NK-92 treated with Interleukin-12 subunit alpha and Interleukin-12 subunit beta, amount 100 ng/mL, for 24 hours (cell line): ENCODE data around the gene GNG8.

Experiments
- DNase-seq: peaks from one replicate; lab custom pipeline; 2025; lab: John Stamatoyannopoulos, UW

GNG8 gene

DNA sequence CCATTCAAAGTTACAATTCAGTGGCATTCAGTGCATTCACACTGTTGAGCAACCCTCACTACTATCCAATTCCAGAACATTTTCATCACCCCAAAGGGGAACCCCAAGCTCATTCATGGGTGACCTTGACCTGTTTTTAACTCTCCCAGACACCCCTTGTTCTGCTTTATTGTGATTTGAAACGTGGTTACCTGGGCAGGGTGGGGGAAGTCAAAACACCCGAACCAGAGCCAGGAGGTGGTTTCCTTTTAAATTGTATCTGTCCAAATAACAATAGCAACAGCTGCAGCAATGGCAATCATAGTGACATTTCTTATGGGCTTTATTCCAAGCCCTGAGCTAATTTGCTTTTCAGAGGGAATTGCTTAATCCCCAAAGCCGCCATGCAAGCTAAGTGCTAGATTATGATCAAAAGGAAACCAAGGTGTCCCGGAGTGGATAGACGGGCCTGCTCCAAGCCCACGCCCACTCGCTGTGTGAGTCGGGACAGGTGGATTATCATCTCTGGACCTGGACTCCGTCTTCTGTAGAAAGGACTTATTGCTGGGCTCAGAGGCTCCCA is 17.3 kb downstream of the GNG8 start:
- no peak for DNase-seq

DNA sequence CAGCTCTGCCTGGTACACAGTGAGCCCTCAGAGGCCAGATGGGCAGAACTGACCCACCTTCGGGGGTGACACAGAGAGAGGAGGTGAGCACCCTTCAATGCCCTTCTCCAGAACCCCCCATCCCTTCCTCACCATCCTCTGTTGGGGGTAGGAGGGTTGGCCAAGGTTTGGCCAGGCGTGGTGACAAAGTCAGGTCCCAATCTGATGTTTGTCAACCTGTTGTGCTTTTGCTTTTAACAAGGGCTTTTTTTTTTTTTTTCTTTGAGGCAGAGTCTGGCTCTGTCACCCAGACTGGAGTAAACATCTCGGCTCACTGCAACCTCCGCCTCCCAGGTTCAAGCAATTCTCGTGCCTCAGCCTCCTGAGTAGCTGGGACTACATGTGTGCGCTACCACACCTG is 18.4 kb downstream of the GNG8 start:
- DNase-seq = no peak

DNA sequence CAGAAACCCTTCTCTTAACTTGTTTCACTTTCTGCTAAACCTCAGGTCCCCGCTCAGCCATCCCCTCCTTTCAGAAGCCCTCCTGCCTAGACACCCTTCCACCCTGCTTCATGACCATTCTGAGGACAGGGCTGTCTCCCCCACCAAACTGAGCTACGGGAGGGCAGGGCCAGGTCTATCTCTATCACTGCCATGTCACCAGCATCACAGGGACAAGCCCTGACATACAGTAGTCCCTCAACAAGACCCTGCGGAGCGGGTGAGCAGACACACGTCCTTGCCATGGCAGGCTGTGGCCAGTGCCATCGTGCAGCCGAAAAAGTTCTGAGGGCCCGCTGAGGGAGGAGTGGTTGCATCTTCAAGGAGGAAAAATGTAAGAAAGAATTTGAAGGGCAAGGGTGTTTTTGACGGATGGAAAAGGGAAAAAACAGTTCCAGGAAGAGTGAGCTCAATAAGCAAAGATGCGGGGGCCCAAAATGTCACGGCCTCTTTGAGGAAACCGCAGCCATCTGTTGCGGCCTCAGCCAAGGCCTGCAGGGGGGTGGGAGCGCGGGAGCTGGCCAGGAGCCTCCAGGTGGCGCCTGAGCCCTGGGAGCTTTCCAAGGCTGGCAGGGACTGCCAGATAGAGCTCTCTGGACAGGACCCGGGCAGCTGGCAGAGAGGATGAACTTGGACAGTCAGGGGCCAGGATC is 19.2 kb downstream of the GNG8 start:
- no peak for DNase-seq

- no peak for DNase-seq
Measured at GRCh38 chr19:46615966-46616365, 20.0 kb downstream of the GNG8 start.

DNA sequence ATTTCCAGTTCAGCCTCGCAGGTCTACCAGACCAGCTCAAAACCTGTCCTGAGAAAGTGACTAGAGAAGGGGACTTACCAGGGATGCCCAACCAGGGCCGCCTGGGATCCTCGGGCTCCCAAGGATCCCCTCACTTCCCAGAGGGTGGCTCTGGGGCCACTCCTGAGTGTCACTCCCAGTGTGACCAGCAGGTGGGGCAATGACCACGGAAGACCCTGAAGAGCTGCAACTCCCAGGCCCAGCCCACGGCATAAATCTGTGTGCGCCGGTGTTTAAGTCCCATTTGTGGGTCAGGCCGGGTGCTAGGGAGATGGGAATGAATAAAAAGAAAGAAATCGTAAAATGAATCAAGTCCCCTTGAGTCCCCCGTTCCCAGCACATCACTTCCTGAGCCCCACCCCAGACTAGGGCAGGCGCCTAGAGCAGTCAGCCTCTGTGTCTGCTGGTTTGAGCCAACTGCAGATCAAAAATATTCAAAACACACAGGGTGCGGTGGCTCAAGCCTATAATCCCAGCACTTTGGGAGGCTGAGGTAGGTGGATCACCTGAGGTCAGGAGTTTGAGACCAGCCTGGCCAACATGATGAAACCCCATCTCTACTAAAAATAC is 21.8 kb downstream of the GNG8 start:
- DNase-seq = peak; percentile 49

DNA sequence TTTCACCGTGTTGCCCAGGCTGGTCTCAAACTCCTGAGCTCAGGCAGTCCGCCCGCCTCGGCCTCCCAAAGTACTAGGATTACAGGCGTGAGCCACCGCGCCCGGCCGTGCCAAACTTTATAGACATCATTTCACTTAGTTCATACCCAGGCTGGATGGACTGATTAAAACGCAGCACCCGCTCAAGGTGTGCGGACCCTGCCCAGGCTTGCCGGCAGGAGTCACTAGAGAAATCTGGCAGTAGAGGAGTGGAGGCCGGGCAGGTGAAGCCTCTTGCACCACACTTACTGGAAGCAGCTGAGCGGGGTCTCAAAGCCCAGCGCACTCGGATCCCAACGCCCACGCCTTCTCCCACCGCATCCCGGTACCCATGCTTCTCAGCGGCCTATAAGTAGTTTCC is 22.5 kb downstream of the GNG8 start:
- DNase-seq = no peak

- DNase-seq = no peak
Measured at GRCh38 chr19:46611776-46612175, 24.2 kb downstream of the GNG8 start.

- DNase-seq = no peak
Measured at GRCh38 chr19:46610851-46611770, 24.9 kb downstream of the GNG8 start.

- no peak for DNase-seq
Measured at GRCh38 chr19:46610413-46610775, 25.6 kb downstream of the GNG8 start.

GRCh38 chr19:46609511-46610412 is 26.2 kb downstream of the GNG8 start:
- DNase-seq = no peak

- no peak for DNase-seq
Measured at GRCh38 chr19:46608581-46609345, 27.2 kb downstream of the GNG8 start.

GRCh38 chr19:46608178-46608577 is 27.8 kb downstream of the GNG8 start:
- DNase-seq = no peak

GRCh38 chr19:46607448-46607841 is 28.6 kb downstream of the GNG8 start:
- DNase-seq = no peak

- no peak for DNase-seq
Measured at GRCh38 chr19:46606681-46607447, 29.1 kb downstream of the GNG8 start.

- no peak for DNase-seq
Measured at GRCh38 chr19:46606019-46606418, 30.0 kb downstream of the GNG8 start.

GRCh38 chr19:46605356-46605821 is 30.6 kb downstream of the GNG8 start:
- no peak for DNase-seq

- DNase-seq = no peak
Measured at GRCh38 chr19:46604781-46605355, 31.1 kb downstream of the GNG8 start.

- DNase-seq = no peak
Measured at GRCh38 chr19:46603752-46604231, 32.2 kb downstream of the GNG8 start.

DNA sequence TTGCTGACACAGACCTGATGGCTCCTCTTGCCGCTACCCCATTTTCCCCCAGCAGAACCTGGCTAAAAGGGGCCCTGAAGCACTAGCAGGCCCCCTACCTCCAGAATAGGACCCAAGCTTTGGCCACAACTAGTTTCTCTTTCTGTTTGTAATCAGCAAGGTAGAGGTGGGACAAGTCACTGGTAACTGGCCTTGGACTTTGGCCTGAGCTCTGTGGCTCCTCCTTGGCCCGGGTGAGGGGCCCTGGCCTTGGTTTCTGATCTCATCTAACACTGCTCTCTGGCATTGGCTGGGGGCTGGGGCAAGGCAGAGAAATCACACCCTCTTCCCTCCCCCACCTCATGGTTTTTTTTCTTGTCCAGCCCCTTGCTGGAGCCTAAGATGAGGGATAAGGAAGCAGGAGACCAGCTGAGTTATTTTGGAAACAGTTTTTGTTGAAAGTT is 32.8 kb downstream of the GNG8 start:
- no peak for DNase-seq
